ENCODE data around the gene MACC1. TPM values are rescaled to one million over a fixed set of nuclear protein-coding genes. Genes with fewer than 3 reads are reported as not detected.
"Not testable (repeated sequence)": the region's sequence is repeated elsewhere in the genome, so short reads cannot be mapped to it uniquely, and the experiment has no call there.

The MACC1 gene
- total RNA-seq, 2 donors from 2014 or later, result 15.2 to 16.6 TPM

- Histone ChIP-seq H3K4me1 (no peaks in the 10 kb centered on the region), H3K27me3 (no peaks in the 10 kb centered on the region), H3K36me3 (replicated peaks in 1 of 2; ENCODE audit: insufficient read depth in 1 of 2, low read depth in 2 of 2) (no peaks in the 10 kb centered on the region), H3K9me3 (no peaks in the 10 kb centered on the region), H3K4me3 (no peak overlapping the region), H3K27ac (no peak overlapping the region)
- ATAC-seq (no peak), DNase-seq (no peak)
- WGBS, 2 donors, result 61 to 69% methylated on average over 6 of the region's 6 CpGs
- intact Hi-C loops (cut with DNase I), result no loop called here
- TF ChIP-seq, protein P1, sequence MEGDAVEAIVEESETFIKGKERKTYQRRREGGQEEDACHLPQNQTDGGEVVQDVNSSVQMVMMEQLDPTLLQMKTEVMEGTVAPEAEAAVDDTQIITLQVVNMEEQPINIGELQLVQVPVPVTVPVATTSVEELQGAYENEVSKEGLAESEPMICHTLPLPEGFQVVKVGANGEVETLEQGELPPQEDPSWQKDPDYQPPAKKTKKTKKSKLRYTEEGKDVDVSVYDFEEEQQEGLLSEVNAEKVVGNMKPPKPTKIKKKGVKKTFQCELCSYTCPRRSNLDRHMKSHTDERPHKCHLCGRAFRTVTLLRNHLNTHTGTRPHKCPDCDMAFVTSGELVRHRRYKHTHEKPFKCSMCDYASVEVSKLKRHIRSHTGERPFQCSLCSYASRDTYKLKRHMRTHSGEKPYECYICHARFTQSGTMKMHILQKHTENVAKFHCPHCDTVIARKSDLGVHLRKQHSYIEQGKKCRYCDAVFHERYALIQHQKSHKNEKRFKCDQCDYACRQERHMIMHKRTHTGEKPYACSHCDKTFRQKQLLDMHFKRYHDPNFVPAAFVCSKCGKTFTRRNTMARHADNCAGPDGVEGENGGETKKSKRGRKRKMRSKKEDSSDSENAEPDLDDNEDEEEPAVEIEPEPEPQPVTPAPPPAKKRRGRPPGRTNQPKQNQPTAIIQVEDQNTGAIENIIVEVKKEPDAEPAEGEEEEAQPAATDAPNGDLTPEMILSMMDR (IDR thresholded peaks at IDR 0.05), result no peak
- no peak for TF ChIP-seq POLR2A (IDR thresholded peaks at IDR 0.05)
Observed at GRCh38 chr7:20122073-20122472, 95.1 kb downstream of the MACC1 start.

GRCh38 chr7:20121404-20121803 is 95.8 kb downstream of the MACC1 start:
- ATAC-seq, result no peak
- WGBS, 2 donors, result 64 to 80% methylated on average over 7 to 8 of the region's 8 CpGs
- H3K4me3 ChIP-seq, result no peak overlapping the region

DNA sequence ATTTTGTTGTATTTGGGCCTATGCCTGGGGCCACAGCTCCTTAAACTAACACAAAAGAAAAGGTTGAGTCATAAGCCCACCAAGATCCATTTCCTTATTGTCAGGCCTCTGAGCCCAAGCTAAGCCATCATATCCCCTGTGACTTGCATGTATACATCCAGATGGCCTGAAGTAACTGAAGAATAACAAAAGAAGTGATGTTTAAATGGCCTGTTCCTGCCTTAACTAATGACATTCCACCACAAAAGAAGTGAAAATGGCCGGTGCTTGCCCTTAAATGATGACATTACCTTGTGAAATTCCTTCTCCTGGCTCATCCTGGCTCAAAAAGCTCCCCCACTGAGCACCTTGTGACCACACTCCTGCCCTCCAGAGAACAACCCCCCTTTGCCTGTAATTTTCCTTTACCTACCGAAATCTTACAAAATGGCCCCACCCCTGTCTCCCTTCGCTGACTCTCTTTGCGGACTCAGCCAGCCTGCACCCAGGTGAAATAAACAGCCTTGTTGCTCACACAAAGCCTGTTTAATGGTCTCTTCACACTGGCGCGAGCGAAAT is 96.5 kb downstream of the MACC1 start:
- H3K4me3 ChIP-seq; H3K27me3 ChIP-seq; intact Hi-C loops (cut with DNase I); H3K36me3 ChIP-seq (replicated peaks in 1 of 2; ENCODE audit: insufficient read depth in 1 of 2, low read depth in 2 of 2); H3K4me1 ChIP-seq; DNase-seq; H3K9me3 ChIP-seq; ATAC-seq; H3K27ac ChIP-seq: not testable (repeated sequence)
- 91 to 93% methylated on average over 7 of the region's 7 CpGs for WGBS, 2 donors

More at GRCh38 chr7:20121404-20121803, 95.8 kb downstream of the MACC1 start:
- no peaks in the 10 kb centered on the region for H3K27me3 ChIP-seq
- no peaks in the 10 kb centered on the region for H3K4me1 ChIP-seq
- H3K27ac ChIP-seq, result no peak overlapping the region
- H3K36me3 ChIP-seq (replicated peaks in 1 of 2; ENCODE audit: insufficient read depth in 1 of 2, low read depth in 2 of 2), result no peaks in the 10 kb centered on the region
- TF ChIP-seq POLR2A (IDR thresholded peaks at IDR 0.05), result no peak
- TF ChIP-seq, protein P1 (IDR thresholded peaks at IDR 0.05), result no peak
- intact Hi-C loops (cut with DNase I), result no loop called here
- H3K9me3 ChIP-seq, result no peaks in the 10 kb centered on the region
- DNase-seq, result no peak

- Histone ChIP-seq H3K36me3 (replicated peaks in 1 of 2; ENCODE audit: insufficient read depth in 1 of 2, low read depth in 2 of 2) (no peaks in the 10 kb centered on the region), H3K27ac (no peak overlapping the region), H3K27me3 (no peaks in the 10 kb centered on the region), H3K9me3 (no peaks in the 10 kb centered on the region), H3K4me3 (no peak overlapping the region), H3K4me1 (no peaks in the 10 kb centered on the region)
- no peak for ATAC-seq
- intact Hi-C loops (cut with DNase I), result no loop called here
- TF ChIP-seq, protein P1 (IDR thresholded peaks at IDR 0.05), result no peak
- no peak for TF ChIP-seq POLR2A (IDR thresholded peaks at IDR 0.05)
- DNase-seq, result no peak
- WGBS, 2 donors, result 62 to 71% methylated on average over 3 of the region's 3 CpGs
Observed at GRCh38 chr7:20116869-20117268, 100.3 kb downstream of the MACC1 start.

DNA sequence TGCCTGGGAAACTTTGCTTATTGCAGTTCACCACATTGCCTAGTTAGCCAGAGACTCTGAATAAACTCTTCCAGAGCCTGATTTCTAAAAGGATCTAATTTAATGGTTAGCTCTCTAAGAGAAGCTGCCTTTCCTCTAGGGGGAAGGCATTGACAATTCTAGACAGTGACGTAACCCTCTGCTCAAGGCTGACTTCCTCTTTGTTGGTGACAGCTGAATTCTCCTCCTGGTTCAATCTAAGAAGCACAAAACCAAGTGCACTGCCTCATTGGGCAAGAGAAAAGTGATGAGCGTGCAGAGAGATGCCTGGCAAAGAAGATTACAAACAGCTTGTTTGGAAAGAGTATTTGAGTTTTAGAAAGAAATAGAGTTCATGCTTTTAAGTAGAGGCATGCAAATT is 102.7 kb downstream of the MACC1 start:
- WGBS, 2 donors, result 67 to 74% methylated on average over 2 of the region's 2 CpGs
- intact Hi-C loops (cut with DNase I), result no loop called here
- ATAC-seq, result no peak

More for the DNA sequence above, 102.7 kb downstream of the MACC1 start:
- no peaks in the 10 kb centered on the region for H3K4me1 ChIP-seq
- H3K9me3 ChIP-seq, result no peaks in the 10 kb centered on the region
- peak in 1 of 4 donors; percentile 57 for DNase-seq
- no peak for TF ChIP-seq POLR2A (IDR thresholded peaks at IDR 0.05)
- TF ChIP-seq, protein P1 (IDR thresholded peaks at IDR 0.05), result no peak
- H3K4me3 ChIP-seq, result no peak overlapping the region
- H3K27ac ChIP-seq, result no peak overlapping the region
- H3K36me3 ChIP-seq (replicated peaks in 1 of 2; ENCODE audit: insufficient read depth in 1 of 2, low read depth in 2 of 2), result no peaks in the 10 kb centered on the region
- H3K27me3 ChIP-seq, result no peaks in the 10 kb centered on the region

All from body of pancreas (tissue), 4 donors.